A549 (cell line): ENCODE results near the gene CNTN1. TPM values are rescaled to one million over a fixed set of nuclear protein-coding genes. Genes with fewer than 3 reads are reported as not detected.

Source experiments
- ATAC-seq, 2 experiments: fragments of 200-7000 bp in 1 of 2; fragments of >200 bp in 1 of 2; cut with Nextera tagmentation in 1 of 2; cut with Tn5 transposase in 1 of 2; 3 replicates each; pipeline versions ENCODE4 v1.8.0 to v1.9.1; 2018 to 2020; ENCODE audit warnings: mild to moderate bottlenecking in 1 of 2, moderate library complexity in 1 of 2
- CTCF ChIA-PET: fragments of 300-600 bp; sonication (Branson Sonifier 250); formaldehyde crosslinking; extraction: SDS; loops from one replicate; lab custom pipeline; 2021; ENCODE audit warnings: antibody characterized with exemption, inconsistent platforms; lab: Yijun Ruan, JAX
- POLR2A ChIA-PET: fragments of 350-600 bp; formaldehyde crosslinking; extraction: SDS; loops from one replicate; lab custom pipeline; 2021; ENCODE audit warnings: antibody characterized with exemption, inconsistent platforms; lab: Yijun Ruan, JAX
- DNase-seq, 2 experiments: peaks; one replicate each; pipeline versions ENCODE4 v3.0.0 to v3.0.0-alpha.2; 2011 to 2016; ENCODE audit warnings: low read depth in 1 of 2, low spot score in 1 of 2
- FAIRE-seq: peaks from 2 replicates; lab custom pipeline; 2011; peaks lifted over from hg19 to GRCh38; lab: Jason Lieb, UNC
- H3K27ac ChIP-seq, 2 experiments: fragments of >200 bp; sonication (Bioruptor Twin); formaldehyde crosslinking; 3 replicates each; pipeline ENCODE4 v1.5.1; 2016 to 2017
- H3K4me1 ChIP-seq: fragments of >200 bp; sonication (Bioruptor Twin); formaldehyde crosslinking; 3 replicates; pipeline ENCODE4 v1.6.1; 2016
- H3K4me2 ChIP-seq: fragments of >200 bp; sonication (Bioruptor Twin); formaldehyde crosslinking; 3 replicates; pipeline ENCODE4 v1.6.1; 2016
- H3K4me3 ChIP-seq: fragments of >200 bp; sonication (Bioruptor Twin); formaldehyde crosslinking; 3 replicates; pipeline ENCODE4 v1.5.1; 2016
- H3K9me3 ChIP-seq: fragments of >200 bp; sonication (Bioruptor Twin); formaldehyde crosslinking; 3 replicates; pipeline ENCODE4 v1.6.1; 2016
- CEBPB ChIP-seq, 2 experiments: fragments of >200 bp in 1 of 2; sonication (Bioruptor Twin) in 1 of 2; formaldehyde crosslinking in 1 of 2; IDR thresholded peaks; 2 replicates each; pipeline ENCODE4 v1.6.1; 2012 to 2016
- EP300 ChIP-seq, 2 experiments: fragments of >200 bp; sonication (Bioruptor Twin); formaldehyde crosslinking; IDR thresholded peaks; 2 replicates in 1 of 2; 3 replicates in 1 of 2; pipeline ENCODE4 v1.6.1; 2016 to 2017
- ESRRA ChIP-seq: fragments of 150-350 bp; IDR thresholded peaks from 2 replicates; pipeline ENCODE4 v1.6.1; 2014; ENCODE audit warnings: mild to moderate bottlenecking, low read length, borderline replicate concordance
- FOSB ChIP-seq: fragments of 250-450 bp; sonication (Bioruptor Pico); IDR thresholded peaks from 2 replicates; pipeline ENCODE4 v1.5.0; 2020; ENCODE audit warnings: mild to moderate bottlenecking, moderate library complexity
- GATA3 ChIP-seq: IDR thresholded peaks from 2 replicates; pipeline ENCODE4 v1.6.1; 2012; ENCODE audit warnings: borderline replicate concordance
- HDAC2 ChIP-seq: fragments of 200-600 bp; sonication (generic); IDR thresholded peaks from 2 replicates; pipeline ENCODE4 v1.6.1; 2016
- HMGXB4 ChIP-seq: fragments of 250-450 bp; sonication (Bioruptor Pico); IDR thresholded peaks from 2 replicates; pipeline ENCODE4 v1.5.0; 2021; ENCODE audit warnings: mild to moderate bottlenecking, moderate library complexity, borderline replicate concordance
- MAFK ChIP-seq: fragments of 450-650 bp; IDR thresholded peaks from 2 replicates; pipeline ENCODE4 v1.6.1; 2014; ENCODE audit not compliant: partially characterized antibody
- MAZ ChIP-seq: fragments of 150-350 bp; IDR thresholded peaks from 2 replicates; pipeline ENCODE4 v1.6.1; 2014; ENCODE audit warnings: antibody characterized with exemption, low read depth, low read length, borderline replicate concordance
- MYC ChIP-seq: IDR thresholded peaks from 2 replicates; pipeline ENCODE4 v1.6.1; 2012; ENCODE audit warnings: mild to moderate bottlenecking, inconsistent platforms, low read length, improper control_type of control experiment, borderline replicate concordance
- NFE2L2 ChIP-seq: fragments of 150-350 bp; conservative IDR thresholded peaks from 2 replicates; pipeline ENCODE4 v1.6.1; 2014; ENCODE audit warnings: low read length
- NR3C1 ChIP-seq: fragments of >200 bp; sonication (Bioruptor Twin); formaldehyde crosslinking; IDR thresholded peaks from 3 replicates; pipeline ENCODE4 v1.6.1; 2017
- POLR2A ChIP-seq: IDR thresholded peaks from 2 replicates; pipeline ENCODE4 v1.6.1; 2012; ENCODE audit warnings: mild to moderate bottlenecking, low read length
- RARB ChIP-seq: fragments of 250-450 bp; sonication (Bioruptor Pico); IDR thresholded peaks from 2 replicates; pipeline ENCODE4 v1.8.0; 2021; ENCODE audit warnings: mild to moderate bottlenecking, moderate library complexity
- RCOR1 ChIP-seq: fragments of 150-350 bp; IDR thresholded peaks from 2 replicates; pipeline ENCODE4 v1.6.1; 2014; ENCODE audit warnings: antibody characterized with exemption, low read length, low read depth
- RFX5 ChIP-seq: fragments of 450-650 bp; IDR thresholded peaks from 2 replicates; pipeline ENCODE4 v1.7.1; 2014; ENCODE audit warnings: antibody characterized with exemption, mild to moderate bottlenecking, moderate library complexity
- SMC3 ChIP-seq: fragments of >200 bp; sonication (Bioruptor Twin); formaldehyde crosslinking; IDR thresholded peaks from 3 replicates; pipeline ENCODE4 v1.6.1; 2018; ENCODE audit warnings: inconsistent platforms
- SREBF2 ChIP-seq: fragments of 450-650 bp; IDR thresholded peaks from 2 replicates; pipeline ENCODE4 v1.6.1; 2014; ENCODE audit warnings: mild to moderate bottlenecking, moderate library complexity
- ZFP36 ChIP-seq: fragments of 450-650 bp; IDR thresholded peaks from 2 replicates; pipeline ENCODE4 v1.6.1; 2014; ENCODE audit warnings: borderline replicate concordance; ENCODE audit not compliant: partially characterized antibody
- WGBS: methylation state at CpG from one replicate; pipeline ENCODE4 v1.1.6; 2017; ENCODE audit errors: missing lambda C conversion rate; 5-methylcytosine and 5-hydroxymethylcytosine counted together
- polyA plus RNA-seq, 4 experiments: library from polyadenylated mRNA; depleted of rRNA in 3 of 4; stranded (reverse); fragments of >200 nt; fragmentation: RNase III in 1 of 4; extraction: RNeasy Plus Mini Kit Qiagen cat#74134 plus additional on column Dnase treatment in 1 of 4; gene quantifications; 2 replicates in 3 of 4; 3 replicates in 1 of 4; pipeline ENCODE4 v1.2.3, GENCODE V29; 2011 to 2017
- TF ChIP-seq, protein P1 (sequence below): fragments of 200-600 bp; sonication (generic); IDR thresholded peaks from 2 replicates; pipeline ENCODE4 v1.6.1; 2016; ENCODE audit warnings: antibody characterized with exemption, mild to moderate bottlenecking, moderate library complexity
- TF ChIP-seq, protein P2 (sequence below): IDR thresholded peaks from 2 replicates; pipeline ENCODE4 v1.6.1; 2012; ENCODE audit warnings: low read depth, borderline replicate concordance
- TF ChIP-seq, protein P3 (sequence below): fragments of >200 bp; sonication (Bioruptor Twin); formaldehyde crosslinking; IDR thresholded peaks from 3 replicates; pipeline ENCODE4 v1.6.1; 2016

Gene CNTN1
- polyA plus RNA-seq, 2 of the 4 experiments (the other 2 are of a cell fraction): 69.7 to 175 TPM

GRCh38 chr12:40645361-40645760 lies 46.9 kb upstream of the CNTN1 start (continued):
- TF ChIP-seq, protein P1, sequence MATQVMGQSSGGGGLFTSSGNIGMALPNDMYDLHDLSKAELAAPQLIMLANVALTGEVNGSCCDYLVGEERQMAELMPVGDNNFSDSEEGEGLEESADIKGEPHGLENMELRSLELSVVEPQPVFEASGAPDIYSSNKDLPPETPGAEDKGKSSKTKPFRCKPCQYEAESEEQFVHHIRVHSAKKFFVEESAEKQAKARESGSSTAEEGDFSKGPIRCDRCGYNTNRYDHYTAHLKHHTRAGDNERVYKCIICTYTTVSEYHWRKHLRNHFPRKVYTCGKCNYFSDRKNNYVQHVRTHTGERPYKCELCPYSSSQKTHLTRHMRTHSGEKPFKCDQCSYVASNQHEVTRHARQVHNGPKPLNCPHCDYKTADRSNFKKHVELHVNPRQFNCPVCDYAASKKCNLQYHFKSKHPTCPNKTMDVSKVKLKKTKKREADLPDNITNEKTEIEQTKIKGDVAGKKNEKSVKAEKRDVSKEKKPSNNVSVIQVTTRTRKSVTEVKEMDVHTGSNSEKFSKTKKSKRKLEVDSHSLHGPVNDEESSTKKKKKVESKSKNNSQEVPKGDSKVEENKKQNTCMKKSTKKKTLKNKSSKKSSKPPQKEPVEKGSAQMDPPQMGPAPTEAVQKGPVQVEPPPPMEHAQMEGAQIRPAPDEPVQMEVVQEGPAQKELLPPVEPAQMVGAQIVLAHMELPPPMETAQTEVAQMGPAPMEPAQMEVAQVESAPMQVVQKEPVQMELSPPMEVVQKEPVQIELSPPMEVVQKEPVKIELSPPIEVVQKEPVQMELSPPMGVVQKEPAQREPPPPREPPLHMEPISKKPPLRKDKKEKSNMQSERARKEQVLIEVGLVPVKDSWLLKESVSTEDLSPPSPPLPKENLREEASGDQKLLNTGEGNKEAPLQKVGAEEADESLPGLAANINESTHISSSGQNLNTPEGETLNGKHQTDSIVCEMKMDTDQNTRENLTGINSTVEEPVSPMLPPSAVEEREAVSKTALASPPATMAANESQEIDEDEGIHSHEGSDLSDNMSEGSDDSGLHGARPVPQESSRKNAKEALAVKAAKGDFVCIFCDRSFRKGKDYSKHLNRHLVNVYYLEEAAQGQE: no peak
- no peak for TF ChIP-seq SMC3
- TF ChIP-seq, protein P2, sequence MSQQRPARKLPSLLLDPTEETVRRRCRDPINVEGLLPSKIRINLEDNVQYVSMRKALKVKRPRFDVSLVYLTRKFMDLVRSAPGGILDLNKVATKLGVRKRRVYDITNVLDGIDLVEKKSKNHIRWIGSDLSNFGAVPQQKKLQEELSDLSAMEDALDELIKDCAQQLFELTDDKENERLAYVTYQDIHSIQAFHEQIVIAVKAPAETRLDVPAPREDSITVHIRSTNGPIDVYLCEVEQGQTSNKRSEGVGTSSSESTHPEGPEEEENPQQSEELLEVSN: no peak
- TF ChIP-seq MAZ: no peak
- no peak for TF ChIP-seq POLR2A
- no peak for TF ChIP-seq GATA3

- H3K27ac ChIP-seq: no peak overlapping the region
- ATAC-seq: no peak
These were observed 45.8 kb upstream of the CNTN1 start for GRCh38 chr12:40646456-40646855.

DNA sequence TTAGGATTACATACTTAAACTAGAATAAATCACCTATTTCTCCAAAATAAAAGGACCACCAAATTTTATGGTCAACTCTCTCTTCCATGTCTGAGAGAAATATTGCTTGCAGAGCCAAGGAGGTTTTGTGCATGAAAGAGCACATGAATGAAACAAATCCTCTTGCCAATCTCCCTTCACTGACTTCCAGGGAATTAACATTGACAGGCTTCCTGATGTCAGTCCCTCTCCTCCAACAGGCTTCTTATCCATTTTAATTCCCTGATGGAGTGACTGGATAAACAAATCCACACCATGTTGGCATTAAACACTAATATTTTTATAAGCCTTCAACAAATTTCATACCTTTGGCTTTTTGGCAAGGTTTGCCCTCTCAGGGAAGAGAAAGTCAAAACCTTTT lies 45.3 kb upstream of the CNTN1 start:
- no peak overlapping the region for H3K4me3 ChIP-seq
- CTCF ChIA-PET: no interaction called here
- POLR2A ChIA-PET: no interaction called here
- TF ChIP-seq, protein P1: no peak
- no peak for TF ChIP-seq NR3C1
- TF ChIP-seq RFX5: no peak
- no peak for TF ChIP-seq EP300 (IDR thresholded peaks at IDR 0.05)
- TF ChIP-seq MYC: no peak
- TF ChIP-seq ESRRA: no peak
- no peak for TF ChIP-seq RARB (CRISPR knock-in tag)
- no peak for TF ChIP-seq HDAC2
- no peak for TF ChIP-seq SREBF2
- no peak for TF ChIP-seq FOSB (CRISPR knock-in tag)
- no peak for TF ChIP-seq NFE2L2
- TF ChIP-seq HMGXB4 (CRISPR knock-in tag): no peak
- TF ChIP-seq MAZ: no peak
- no peak for TF ChIP-seq ZFP36
- no peak for TF ChIP-seq SMC3
- TF ChIP-seq, all 56 proteins: peak for 0
- Histone ChIP-seq H3K9me3 (no peaks in the 10 kb centered on the region), H3K4me2 (peak overlapping the region; percentile 57; the same call in 1 of the 3 replicates), H3K27ac (peak overlapping the region in 1 of 2 experiments; percentile 24; a peak in 2 of 6 replicates), H3K4me1 (peaks cover 23% of the 10 kb centered on the region)
- FAIRE-seq (no peak), ATAC-seq (no peak), DNase-seq (no peak)

More at GRCh38 chr12:40646456-40646855, 45.8 kb upstream of the CNTN1 start:
- Histone ChIP-seq H3K4me1 (peaks cover 23% of the 10 kb centered on the region), H3K4me2 (no peak overlapping the region), H3K4me3 (no peak overlapping the region), H3K9me3 (no peaks in the 10 kb centered on the region)
- CTCF ChIA-PET: no interaction called here
- TF ChIP-seq MAFK: peak; percentile 69
- TF ChIP-seq SREBF2: no peak
- no peak for TF ChIP-seq EP300 (IDR thresholded peaks at IDR 0.05)
- TF ChIP-seq CEBPB (IDR thresholded peaks at IDR 0.05): no peak
- TF ChIP-seq, protein P3, sequence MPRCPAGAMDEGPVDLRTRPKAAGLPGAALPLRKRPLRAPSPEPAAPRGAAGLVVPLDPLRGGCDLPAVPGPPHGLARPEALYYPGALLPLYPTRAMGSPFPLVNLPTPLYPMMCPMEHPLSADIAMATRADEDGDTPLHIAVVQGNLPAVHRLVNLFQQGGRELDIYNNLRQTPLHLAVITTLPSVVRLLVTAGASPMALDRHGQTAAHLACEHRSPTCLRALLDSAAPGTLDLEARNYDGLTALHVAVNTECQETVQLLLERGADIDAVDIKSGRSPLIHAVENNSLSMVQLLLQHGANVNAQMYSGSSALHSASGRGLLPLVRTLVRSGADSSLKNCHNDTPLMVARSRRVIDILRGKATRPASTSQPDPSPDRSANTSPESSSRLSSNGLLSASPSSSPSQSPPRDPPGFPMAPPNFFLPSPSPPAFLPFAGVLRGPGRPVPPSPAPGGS: no peak
- no peak for TF ChIP-seq RCOR1
- FAIRE-seq (no peak), DNase-seq (no peak)
- 75% methylated on average over 1 of the region's 1 CpG for WGBS
- POLR2A ChIA-PET: no interaction called here
